Upper lobe of left lung (tissue), 6 donors: ENCODE data around the gene FAM13B. TPM values are rescaled to one million over a fixed set of nuclear protein-coding genes. Genes with fewer than 3 reads are reported as not detected.
"Not testable (repeated sequence)": the region's sequence is repeated elsewhere in the genome, so short reads cannot be mapped to it uniquely, and the experiment has no call there.

Source experiments
- ATAC-seq, 2 donors: fragments of 200-7000 bp; cut with Tn5 transposase; one replicate each; pipeline ENCODE4 v1.9.1; 2022; ENCODE audit warnings: mild to moderate bottlenecking in 2 of 2, moderate library complexity in 2 of 2; ENCODE audit not compliant: low FRiP score in 2 of 2
- DNase-seq, 2 donors: peaks; one replicate each; pipeline ENCODE4 v3.0.0-alpha.2; 2019 to 2020
- H3K27ac ChIP-seq, 4 donors: fragments of 200-600 bp; sonication (generic); one replicate each; pipeline ENCODE4 v1.5.1; 2016 to 2019
- H3K27me3 ChIP-seq, 4 donors: fragments of 200-600 bp; sonication (generic); one replicate each; pipeline ENCODE4 v1.5.1; 2017 to 2019
- H3K36me3 ChIP-seq, 4 donors: fragments of 200-600 bp; sonication (generic); one replicate each; pipeline ENCODE4 v1.5.1; 2016 to 2019
- H3K4me1 ChIP-seq, 4 donors: fragments of 200-600 bp; sonication (generic); one replicate each; pipeline ENCODE4 v1.5.1; 2018 to 2019
- H3K4me3 ChIP-seq, 4 donors: fragments of 200-600 bp; sonication (generic); one replicate each; pipeline ENCODE4 v1.5.1; 2017 to 2019; ENCODE audit warnings: mild to moderate bottlenecking in 2 of 4, moderate library complexity in 1 of 4
- H3K9me3 ChIP-seq, 4 donors: fragments of 200-600 bp; sonication (generic); one replicate each; pipeline ENCODE4 v1.5.1; 2018 to 2019
- EP300 ChIP-seq, 4 donors: sonication (generic); formaldehyde crosslinking; IDR thresholded peaks; one replicate each; pipeline ENCODE4 v1.5.1; 2017; ENCODE audit warnings: antibody characterized with exemption in 4 of 4, control low read depth in 2 of 4
- POLR2A ChIP-seq, 4 donors: fragments of 450-650 bp; IDR thresholded peaks; one replicate each; pipeline ENCODE4 v1.5.1; 2016 to 2017; ENCODE audit warnings: antibody characterized with exemption in 4 of 4, mild to moderate bottlenecking in 2 of 4
- POLR2AphosphoS5 ChIP-seq, 2 donors: sonication (generic); formaldehyde crosslinking; IDR thresholded peaks; one replicate each; pipeline ENCODE4 v1.5.1; 2017; ENCODE audit warnings: antibody characterized with exemption in 2 of 2
- WGBS, 2 donors: methylation state at CpG; one replicate each; pipeline ENCODE4 v1.1.5; 2017 to 2018; 5-methylcytosine and 5-hydroxymethylcytosine counted together
- total RNA-seq, 6 donors: library from RNA; depleted of rRNA in 4 of 6; stranded (reverse); fragments of >200 nt in 4 of 6; gene quantifications; one replicate each; pipeline versions ENCODE4 v1.1.0 to v1.2.1, GENCODE V29; 2016 to 2021
- TF ChIP-seq, protein P1 (sequence below), 6 experiments: fragments of 450-650 bp in 4 of 6; fragments of 200-600 bp in 2 of 6; sonication (generic) in 2 of 6; IDR thresholded peaks; one replicate each; pipeline ENCODE4 v1.5.1; 2016 to 2019; ENCODE audit warnings: antibody characterized with exemption in 6 of 6
- donor health status: DM: no; HTN: no; CAD: no; lungs with moderate emphysema.
- donor health status: DM: no; HTN: yes; CAD: no; lungs with severe emphysema.

FAM13B gene
- total RNA-seq, 6 donors from 2014 or later, result 27.1 to 62.9 (median 40.7) TPM

DNA sequence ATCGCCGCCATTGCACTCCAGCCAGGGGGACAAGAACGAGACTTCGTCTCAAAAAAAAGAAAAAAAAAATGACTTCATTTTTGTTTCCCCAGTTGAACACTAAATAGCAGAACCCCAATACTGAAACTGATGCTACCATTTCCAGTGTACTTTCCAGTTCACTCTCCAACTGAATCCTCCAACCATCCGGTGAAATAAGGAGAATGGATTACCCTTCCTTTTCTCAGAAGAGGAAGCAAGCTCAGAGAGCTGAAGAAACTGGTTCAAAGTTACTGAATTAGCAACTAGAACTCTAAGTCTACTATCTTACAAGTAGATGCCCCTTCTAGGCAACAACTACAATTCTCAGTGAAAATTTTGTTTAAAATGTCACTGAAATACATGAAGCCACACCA lies 3.9 kb downstream of the FAM13B start:
- 90 to 91% methylated on average over 5 of the region's 5 CpGs for WGBS, 2 donors
- no peaks in the 10 kb centered on the region for H3K36me3 ChIP-seq
- H3K27me3 ChIP-seq, result no peaks in the 10 kb centered on the region
- H3K9me3 ChIP-seq, result no peaks in the 10 kb centered on the region
- H3K4me3 ChIP-seq, result no peak overlapping the region
- no peak overlapping the region for H3K27ac ChIP-seq
- no peak for DNase-seq
- no peak for ATAC-seq
- TF ChIP-seq EP300 (IDR thresholded peaks at IDR 0.05) (no peak), POLR2A (IDR thresholded peaks at IDR 0.05) (no peak), POLR2AphosphoS5 (IDR thresholded peaks at IDR 0.05) (no peak)
- TF ChIP-seq, protein P1, sequence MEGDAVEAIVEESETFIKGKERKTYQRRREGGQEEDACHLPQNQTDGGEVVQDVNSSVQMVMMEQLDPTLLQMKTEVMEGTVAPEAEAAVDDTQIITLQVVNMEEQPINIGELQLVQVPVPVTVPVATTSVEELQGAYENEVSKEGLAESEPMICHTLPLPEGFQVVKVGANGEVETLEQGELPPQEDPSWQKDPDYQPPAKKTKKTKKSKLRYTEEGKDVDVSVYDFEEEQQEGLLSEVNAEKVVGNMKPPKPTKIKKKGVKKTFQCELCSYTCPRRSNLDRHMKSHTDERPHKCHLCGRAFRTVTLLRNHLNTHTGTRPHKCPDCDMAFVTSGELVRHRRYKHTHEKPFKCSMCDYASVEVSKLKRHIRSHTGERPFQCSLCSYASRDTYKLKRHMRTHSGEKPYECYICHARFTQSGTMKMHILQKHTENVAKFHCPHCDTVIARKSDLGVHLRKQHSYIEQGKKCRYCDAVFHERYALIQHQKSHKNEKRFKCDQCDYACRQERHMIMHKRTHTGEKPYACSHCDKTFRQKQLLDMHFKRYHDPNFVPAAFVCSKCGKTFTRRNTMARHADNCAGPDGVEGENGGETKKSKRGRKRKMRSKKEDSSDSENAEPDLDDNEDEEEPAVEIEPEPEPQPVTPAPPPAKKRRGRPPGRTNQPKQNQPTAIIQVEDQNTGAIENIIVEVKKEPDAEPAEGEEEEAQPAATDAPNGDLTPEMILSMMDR (IDR thresholded peaks at IDR 0.05), result no peak
- H3K4me1 ChIP-seq, result peaks cover 37 to 52% (median 42%) of the 10 kb centered on the region in 4 donors

DNA sequence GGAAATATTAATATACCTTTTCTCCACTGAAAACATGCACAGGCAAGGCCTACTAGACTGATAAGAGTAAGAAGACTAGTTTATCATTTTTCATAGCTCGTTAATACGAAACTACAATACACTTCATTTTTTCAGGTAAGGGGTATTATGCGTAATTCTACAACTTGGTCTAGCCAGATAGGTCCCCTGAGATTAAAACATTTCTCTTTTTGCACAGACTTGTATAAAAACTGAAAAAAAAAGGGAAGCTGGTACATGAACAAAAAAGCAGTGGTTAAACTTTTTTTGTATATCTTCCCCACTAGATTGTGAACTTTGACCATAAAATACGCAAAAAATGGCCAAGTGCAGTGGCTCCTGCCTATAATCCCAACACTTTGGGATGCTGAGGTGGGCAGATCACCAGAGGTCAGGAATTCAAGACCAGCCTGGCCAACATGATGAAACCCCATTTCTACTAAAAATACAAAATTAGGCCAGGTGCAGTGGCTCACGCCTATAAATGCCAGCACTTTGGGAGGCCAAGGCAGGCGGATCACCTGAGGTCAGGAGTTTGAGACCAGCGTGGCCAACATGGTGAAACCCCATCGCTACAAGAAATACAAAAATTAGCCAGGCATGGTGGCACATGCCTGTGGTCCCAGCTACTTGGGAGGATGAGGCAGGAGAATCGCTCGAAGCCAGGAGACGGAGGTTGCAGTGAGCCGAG lies 4.5 kb downstream of the FAM13B start:
- H3K36me3 ChIP-seq, ATAC-seq: not testable (repeated sequence)
- peaks cover 31 to 52% (median 40%) of the 10 kb centered on the region in 4 donors for H3K4me1 ChIP-seq

GRCh38 chr5:138026793-138027192 lies 6.1 kb downstream of the FAM13B start:
- not testable (repeated sequence) for H3K27ac ChIP-seq, H3K27me3 ChIP-seq, H3K4me3 ChIP-seq, H3K36me3 ChIP-seq, H3K9me3 ChIP-seq, DNase-seq, ATAC-seq
- peaks cover 35 to 53% (median 40%) of the 10 kb centered on the region in 4 donors for H3K4me1 ChIP-seq
- WGBS, 2 donors, result 94 to 100% methylated on average over 9 of the region's 9 CpGs

More for the DNA sequence above, 4.5 kb downstream of the FAM13B start:
- H3K9me3 ChIP-seq, H3K27me3 ChIP-seq, H3K4me3 ChIP-seq, H3K27ac ChIP-seq, DNase-seq: not testable (repeated sequence)
- WGBS, 2 donors, result 90 to 93% methylated on average over 12 of the region's 12 CpGs

DNA sequence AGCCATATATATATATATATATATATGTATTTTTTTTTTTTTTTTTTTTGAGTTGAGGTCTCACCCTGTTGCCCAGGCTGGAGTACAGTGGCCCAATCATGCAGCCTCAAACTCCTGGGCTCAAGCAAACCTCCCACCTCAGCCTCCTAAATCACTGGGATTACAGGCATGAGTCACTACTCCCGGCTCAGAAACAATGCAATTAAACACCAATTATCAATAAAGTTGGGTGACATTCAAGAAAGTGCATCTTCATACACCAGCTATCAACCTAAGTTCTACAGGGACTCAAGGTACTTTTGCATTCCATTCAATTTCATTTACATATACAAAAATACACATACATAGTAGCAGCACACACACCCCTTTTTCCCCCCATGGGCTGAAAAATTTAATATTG lies 7.6 kb downstream of the FAM13B start:
- 86 to 100% methylated on average over 1 of the region's 1 CpG for WGBS, 2 donors
- H3K27ac ChIP-seq, result no peak overlapping the region
- H3K4me1 ChIP-seq, result peaks cover 20 to 44% (median 28%) of the 10 kb centered on the region in 4 donors
- no peak overlapping the region for H3K4me3 ChIP-seq
- DNase-seq (no peak), ATAC-seq (no peak)
- H3K9me3 ChIP-seq, result no peaks in the 10 kb centered on the region
- H3K36me3 ChIP-seq, result peaks cover 0 to 4% (median 2%) of the 10 kb centered on the region in 4 donors
- TF ChIP-seq, protein P1 (IDR thresholded peaks at IDR 0.05), result no peak
- TF ChIP-seq EP300 (IDR thresholded peaks at IDR 0.05) (no peak), POLR2A (IDR thresholded peaks at IDR 0.05) (no peak), POLR2AphosphoS5 (IDR thresholded peaks at IDR 0.05) (no peak)
- no peaks in the 10 kb centered on the region for H3K27me3 ChIP-seq

DNA sequence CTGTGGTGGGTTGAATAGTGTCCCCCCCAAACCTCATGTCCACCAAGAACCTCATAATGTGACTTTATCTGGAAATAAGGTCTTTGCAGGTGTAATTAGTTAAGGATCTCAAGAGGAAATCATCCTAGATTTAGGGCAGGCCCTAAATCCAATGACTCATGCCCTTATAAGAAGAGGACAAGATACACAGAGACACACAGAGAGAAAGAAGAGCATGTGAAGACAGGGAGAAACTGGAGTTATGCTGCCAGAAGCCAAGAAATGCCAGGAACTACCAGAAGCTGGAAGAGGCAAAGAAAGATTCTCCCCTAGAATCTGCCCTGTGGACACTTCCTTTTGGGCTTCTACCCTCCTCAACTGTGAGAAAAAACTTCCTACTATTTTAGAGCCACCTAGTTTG lies 8.8 kb downstream of the FAM13B start:
- Histone ChIP-seq H3K9me3 (no peaks in the 10 kb centered on the region), H3K36me3 (peaks cover under 1 to 15% (median 10%) of the 10 kb centered on the region in 4 donors), H3K27ac (no peak overlapping the region), H3K27me3 (no peaks in the 10 kb centered on the region), H3K4me3 (no peak overlapping the region), H3K4me1 (peaks cover 9 to 34% (median 17%) of the 10 kb centered on the region in 4 donors)
- DNase-seq, result no peak
- TF ChIP-seq EP300 (IDR thresholded peaks at IDR 0.05) (no peak), POLR2AphosphoS5 (IDR thresholded peaks at IDR 0.05) (no peak), POLR2A (IDR thresholded peaks at IDR 0.05) (no peak)
- TF ChIP-seq, protein P1 (IDR thresholded peaks at IDR 0.05), result no peak
- ATAC-seq, result no peak

DNA sequence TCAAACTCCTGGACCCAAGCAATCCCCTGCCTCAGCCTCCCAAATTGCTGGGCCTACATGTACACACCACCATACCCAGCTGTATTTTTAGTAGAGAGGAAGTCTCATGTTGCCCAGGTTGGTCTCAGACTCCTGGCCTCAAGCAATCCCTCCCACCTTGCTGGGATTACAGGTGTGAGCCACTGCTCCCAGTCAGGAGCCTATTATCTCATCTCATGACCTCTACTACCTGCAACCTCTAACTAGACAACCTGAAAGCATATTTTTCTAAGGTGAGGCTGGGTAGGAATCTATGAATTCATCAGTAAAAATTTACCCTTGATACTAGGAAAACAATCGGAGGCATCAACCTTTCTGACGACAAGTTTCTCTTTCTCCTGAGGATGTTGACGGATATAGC lies 10.0 kb downstream of the FAM13B start:
- TF ChIP-seq, protein P1 (IDR thresholded peaks at IDR 0.05), result no peak
- no peak for TF ChIP-seq EP300 (IDR thresholded peaks at IDR 0.05)
- no peak for TF ChIP-seq POLR2AphosphoS5 (IDR thresholded peaks at IDR 0.05)
- 87 to 97% methylated on average over 3 of the region's 3 CpGs for WGBS, 2 donors

More for the DNA sequence above, 10.0 kb downstream of the FAM13B start:
- ATAC-seq, result no peak
- no peak overlapping the region for H3K4me3 ChIP-seq
- H3K9me3 ChIP-seq, result no peaks in the 10 kb centered on the region
- no peak for DNase-seq
- H3K27ac ChIP-seq, result no peak overlapping the region
- H3K36me3 ChIP-seq, result peaks cover 4 to 25% (median 13%) of the 10 kb centered on the region in 4 donors
- H3K27me3 ChIP-seq, result no peaks in the 10 kb centered on the region
- H3K4me1 ChIP-seq, result peaks cover 0 to 28% (median 9%) of the 10 kb centered on the region in 4 donors
